Uterus (tissue), 2 donors: ENCODE measurements around the gene PCK2.

Experiments
- POLR2A ChIP-seq, 2 donors: fragments of 450-650 bp; IDR thresholded peaks; one replicate each; pipeline ENCODE4 v1.6.1; 2016; ENCODE audit warnings: antibody characterized with exemption in 2 of 2, mild to moderate bottlenecking in 1 of 2, moderate library complexity in 1 of 2
- TF ChIP-seq, protein P1 (sequence below), 4 experiments: fragments of 200-600 bp in 2 of 4; fragments of 450-650 bp in 2 of 4; sonication (generic) in 2 of 4; IDR thresholded peaks; one replicate each; pipeline ENCODE4 v1.5.1; 2016 to 2019; ENCODE audit warnings: antibody characterized with exemption in 4 of 4, mild to moderate bottlenecking in 2 of 4, moderate library complexity in 1 of 4

DNA sequence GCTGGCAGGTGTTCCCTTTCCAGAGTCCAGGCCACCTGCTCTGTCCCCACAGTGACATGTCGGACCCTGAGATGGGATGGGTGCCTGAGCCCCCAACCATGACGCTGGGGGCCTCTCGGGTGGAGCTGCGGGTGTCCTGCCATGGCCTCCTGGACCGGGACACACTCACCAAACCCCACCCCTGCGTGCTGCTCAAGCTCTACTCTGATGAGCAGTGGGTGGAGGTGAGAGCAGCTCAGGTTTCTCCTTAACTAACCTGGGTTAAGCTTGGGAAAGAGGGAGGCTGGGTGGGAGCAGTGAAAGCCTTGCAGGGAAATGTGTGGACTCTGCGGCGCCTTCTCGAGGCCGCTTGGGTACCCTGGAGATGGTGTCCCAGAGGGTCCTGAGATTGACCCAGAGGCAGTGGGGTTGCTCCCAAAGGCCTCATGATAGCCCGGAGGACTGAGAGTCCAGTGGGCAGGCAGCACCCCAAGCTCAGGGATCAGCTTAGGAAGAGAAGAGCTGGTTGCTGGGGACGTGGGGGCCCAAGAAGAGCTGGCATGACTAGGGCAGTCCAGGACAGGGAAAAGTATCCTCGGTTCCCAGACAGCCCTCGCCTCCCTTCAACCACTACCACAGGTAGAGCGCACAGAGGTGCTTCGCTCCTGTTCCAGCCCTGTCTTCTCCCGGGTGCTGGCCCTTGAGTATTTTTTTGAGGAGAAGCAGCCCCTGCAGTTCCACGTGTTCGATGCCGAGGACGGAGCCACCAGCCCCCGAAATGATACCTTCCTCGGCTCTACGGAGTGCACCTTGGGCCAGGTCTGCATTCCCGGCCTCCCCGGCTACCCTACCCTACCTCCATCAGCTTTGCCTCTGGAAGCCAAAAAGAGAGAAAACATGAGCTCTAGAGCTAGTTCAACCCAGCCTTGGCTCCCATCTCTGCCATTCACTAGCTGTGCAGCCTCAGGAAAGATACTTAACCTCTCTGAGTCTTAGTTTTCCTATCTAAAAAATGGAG, 20.9 kb upstream of the PCK2 start:
- TF ChIP-seq, protein P1, sequence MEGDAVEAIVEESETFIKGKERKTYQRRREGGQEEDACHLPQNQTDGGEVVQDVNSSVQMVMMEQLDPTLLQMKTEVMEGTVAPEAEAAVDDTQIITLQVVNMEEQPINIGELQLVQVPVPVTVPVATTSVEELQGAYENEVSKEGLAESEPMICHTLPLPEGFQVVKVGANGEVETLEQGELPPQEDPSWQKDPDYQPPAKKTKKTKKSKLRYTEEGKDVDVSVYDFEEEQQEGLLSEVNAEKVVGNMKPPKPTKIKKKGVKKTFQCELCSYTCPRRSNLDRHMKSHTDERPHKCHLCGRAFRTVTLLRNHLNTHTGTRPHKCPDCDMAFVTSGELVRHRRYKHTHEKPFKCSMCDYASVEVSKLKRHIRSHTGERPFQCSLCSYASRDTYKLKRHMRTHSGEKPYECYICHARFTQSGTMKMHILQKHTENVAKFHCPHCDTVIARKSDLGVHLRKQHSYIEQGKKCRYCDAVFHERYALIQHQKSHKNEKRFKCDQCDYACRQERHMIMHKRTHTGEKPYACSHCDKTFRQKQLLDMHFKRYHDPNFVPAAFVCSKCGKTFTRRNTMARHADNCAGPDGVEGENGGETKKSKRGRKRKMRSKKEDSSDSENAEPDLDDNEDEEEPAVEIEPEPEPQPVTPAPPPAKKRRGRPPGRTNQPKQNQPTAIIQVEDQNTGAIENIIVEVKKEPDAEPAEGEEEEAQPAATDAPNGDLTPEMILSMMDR (IDR thresholded peaks at IDR 0.05), result no peak
- TF ChIP-seq POLR2A (IDR thresholded peaks at IDR 0.05), result no peak
